Measurements from ENCODE around the gene EFHD2.
"Not testable (repeated sequence)": the region's sequence is repeated elsewhere in the genome, so short reads cannot be mapped to it uniquely, and the experiment has no call there.

DNA sequence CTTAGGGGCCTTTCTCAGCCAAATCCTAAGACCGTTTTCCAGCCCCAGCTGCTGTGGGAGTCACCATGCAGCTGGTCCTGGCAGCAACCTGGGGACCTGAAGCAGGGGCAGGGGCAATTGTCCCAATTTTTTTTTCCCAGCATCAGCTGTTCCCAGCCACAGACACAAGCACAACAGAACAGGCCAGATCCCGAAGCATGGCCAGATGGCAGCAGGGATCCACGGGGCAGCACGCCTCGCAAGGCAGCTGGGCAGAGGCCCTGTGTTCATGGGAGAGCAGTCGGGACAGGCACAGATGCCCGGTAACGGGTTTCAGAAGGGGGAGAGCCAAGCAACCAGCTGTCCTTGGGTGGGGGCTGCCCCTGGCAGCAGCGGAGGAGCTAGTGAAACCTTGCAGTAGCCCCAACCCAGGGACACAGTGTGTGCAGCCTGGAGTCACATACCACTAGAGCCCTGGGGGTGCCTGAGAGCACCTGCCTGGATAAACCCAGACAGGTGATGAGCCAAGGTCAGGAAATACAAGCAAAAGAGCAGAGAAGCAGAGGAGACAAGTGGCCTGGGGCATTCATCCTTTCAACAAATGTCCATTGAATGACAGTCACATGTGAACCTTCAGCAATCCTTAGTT is 60.2 kb downstream of the EFHD2 start:
- TF ChIP-seq EZH2 (IDR thresholded peaks at IDR 0.05; ENCODE audit: insufficient read depth, low read length) = not testable (repeated sequence)
- TF ChIP-seq, protein P1, sequence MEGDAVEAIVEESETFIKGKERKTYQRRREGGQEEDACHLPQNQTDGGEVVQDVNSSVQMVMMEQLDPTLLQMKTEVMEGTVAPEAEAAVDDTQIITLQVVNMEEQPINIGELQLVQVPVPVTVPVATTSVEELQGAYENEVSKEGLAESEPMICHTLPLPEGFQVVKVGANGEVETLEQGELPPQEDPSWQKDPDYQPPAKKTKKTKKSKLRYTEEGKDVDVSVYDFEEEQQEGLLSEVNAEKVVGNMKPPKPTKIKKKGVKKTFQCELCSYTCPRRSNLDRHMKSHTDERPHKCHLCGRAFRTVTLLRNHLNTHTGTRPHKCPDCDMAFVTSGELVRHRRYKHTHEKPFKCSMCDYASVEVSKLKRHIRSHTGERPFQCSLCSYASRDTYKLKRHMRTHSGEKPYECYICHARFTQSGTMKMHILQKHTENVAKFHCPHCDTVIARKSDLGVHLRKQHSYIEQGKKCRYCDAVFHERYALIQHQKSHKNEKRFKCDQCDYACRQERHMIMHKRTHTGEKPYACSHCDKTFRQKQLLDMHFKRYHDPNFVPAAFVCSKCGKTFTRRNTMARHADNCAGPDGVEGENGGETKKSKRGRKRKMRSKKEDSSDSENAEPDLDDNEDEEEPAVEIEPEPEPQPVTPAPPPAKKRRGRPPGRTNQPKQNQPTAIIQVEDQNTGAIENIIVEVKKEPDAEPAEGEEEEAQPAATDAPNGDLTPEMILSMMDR (IDR thresholded peaks at IDR 0.05; ENCODE audit: insufficient read depth, low read depth, low read length) = not testable (repeated sequence)
